Astrocyte (in vitro differentiated cells and primary cell): ENCODE data around the gene KCNE1.

Experiments used
- CTCF ChIP-seq: IDR thresholded peaks from 2 replicates; pipeline ENCODE4 v1.5.1; 2011; ENCODE audit warnings: low read depth, mild to moderate bottlenecking, inconsistent platforms, low read length, moderate library complexity; ENCODE audit not compliant: insufficient read depth
- EZH2 ChIP-seq: IDR thresholded peaks from 2 replicates; pipeline ENCODE4 v1.6.1; 2012; ENCODE audit warnings: mild to moderate bottlenecking, low read length, inconsistent platforms; ENCODE audit not compliant: insufficient read depth

GRCh38 chr21:34553151-34553952 is 41.3 kb upstream of the KCNE1 start:
- no peak for TF ChIP-seq CTCF
- no peak for TF ChIP-seq EZH2
